IMR-90 (cell line): ENCODE measurements around the gene CTIF. TPM values are rescaled to one million over a fixed set of nuclear protein-coding genes. Genes with fewer than 3 reads are reported as not detected.

Experiments
- ATAC-seq: fragments of 200-7000 bp; cut with Tn5 transposase; 2 replicates; pipeline ENCODE4 v1.9.1; 2020; ENCODE audit warnings: low read depth, mild to moderate bottlenecking, moderate library complexity
- BruUV-seq: library from RNA; stranded (reverse); fragments of 400-500 nt; replicated peaks from 2 replicates; lab custom pipeline; 2021; lab: Mats Ljungman, UMichigan
- CTCF ChIA-PET: fragments of 300-600 bp; formaldehyde crosslinking; extraction: SDS; loops from one replicate; lab custom pipeline; 2021; ENCODE audit warnings: antibody characterized with exemption; lab: Yijun Ruan, JAX
- POLR2A ChIA-PET: fragments of 300-600 bp; sonication (Branson Sonifier 250); formaldehyde crosslinking; loops from one replicate; lab custom pipeline; 2022; ENCODE audit warnings: antibody characterized with exemption; ENCODE audit not compliant: unreplicated experiment; lab: Charles Lee
- DNase-seq: peaks from one replicate; pipeline ENCODE4 v3.0.0; 2013
- H2AFZ ChIP-seq: replicated peaks from 2 replicates; pipeline ENCODE3; 2013; ENCODE audit warnings: low read length, mild to moderate bottlenecking; ENCODE audit not compliant: poor library complexity
- H2AK5ac ChIP-seq: 2 replicates; pipeline ENCODE4 v1.6.1; 2013; ENCODE audit warnings: low read depth, low read length, inconsistent platforms
- H2AK9ac ChIP-seq: replicated peaks from 2 replicates; pipeline ENCODE3; 2013; ENCODE audit warnings: mild to moderate bottlenecking, low read depth, low read length, moderate library complexity; ENCODE audit not compliant: poor library complexity
- H2BK120ac ChIP-seq: 2 replicates; pipeline ENCODE4 v1.6.1; 2013; ENCODE audit warnings: low read depth, low read length, inconsistent platforms
- H2BK15ac ChIP-seq: 3 replicates; pipeline ENCODE4 v1.6.1; 2013; ENCODE audit warnings: low read depth, low read length, inconsistent platforms
- H2BK20ac ChIP-seq: 2 replicates; pipeline ENCODE4 v1.6.1; 2013; ENCODE audit warnings: low read depth, mild to moderate bottlenecking, inconsistent platforms, low read length, moderate library complexity
- H2BK5ac ChIP-seq: 2 replicates; pipeline ENCODE4 v1.6.1; 2013; ENCODE audit warnings: mild to moderate bottlenecking, low read depth, low read length, inconsistent platforms; ENCODE audit not compliant: poor library complexity, severe bottlenecking
- H3K14ac ChIP-seq: replicated peaks from 2 replicates; pipeline ENCODE4 v1.6.1; 2013; ENCODE audit warnings: low read depth, low read length, inconsistent platforms
- H3K18ac ChIP-seq: 2 replicates; pipeline ENCODE4 v1.6.1; 2013; ENCODE audit warnings: low read depth, low read length, control low read depth
- H3K23ac ChIP-seq: 2 replicates; pipeline ENCODE4 v1.6.1; 2013; ENCODE audit warnings: low read depth, low read length, inconsistent platforms
- H3K27ac ChIP-seq: 2 replicates; pipeline ENCODE4 v1.5.1; 2013; ENCODE audit warnings: mild to moderate bottlenecking, control low read depth, low read length; ENCODE audit not compliant: insufficient read depth
- H3K27me3 ChIP-seq: 2 replicates; pipeline ENCODE4 v1.6.1; 2013; ENCODE audit warnings: low read length; ENCODE audit not compliant: control insufficient read depth, insufficient read depth
- H3K36me3 ChIP-seq: 2 replicates; pipeline ENCODE4 v1.6.1; 2013; ENCODE audit warnings: low read length, mixed read lengths; ENCODE audit not compliant: control insufficient read depth, insufficient read depth
- H3K4ac ChIP-seq: 2 replicates; pipeline ENCODE4 v1.6.1; 2013; ENCODE audit warnings: low read depth, low read length, inconsistent platforms
- H3K4me1 ChIP-seq: 2 replicates; pipeline ENCODE4 v1.6.1; 2013; ENCODE audit warnings: low read length, mixed read lengths; ENCODE audit not compliant: control insufficient read depth, insufficient read depth
- H3K4me2 ChIP-seq: 2 replicates; pipeline ENCODE4 v1.6.1; 2013; ENCODE audit warnings: low read depth, mild to moderate bottlenecking, control low read depth, low read length, moderate library complexity
- H3K4me3 ChIP-seq: 2 replicates; pipeline ENCODE4 v1.5.1; 2013; ENCODE audit warnings: low read depth, mild to moderate bottlenecking, control low read depth, low read length, moderate library complexity; ENCODE audit not compliant: insufficient read depth
- H3K56ac ChIP-seq: 2 replicates; pipeline ENCODE4 v1.6.1; 2013; ENCODE audit warnings: low read length, inconsistent platforms; ENCODE audit not compliant: insufficient read depth; ENCODE audit errors: extremely low read depth
- H3K79me1 ChIP-seq, 2 experiments: 2 replicates each; pipeline ENCODE4 v1.6.1; 2013; ENCODE audit warnings: low read length in 2 of 2, inconsistent platforms in 1 of 2, low read depth in 1 of 2
- H3K9ac ChIP-seq: 2 replicates; pipeline ENCODE4 v1.6.1; 2013; ENCODE audit warnings: low read depth, low read length, control low read depth
- H3K9me1 ChIP-seq: 2 replicates; pipeline ENCODE4 v1.6.1; 2013; ENCODE audit warnings: low read length, inconsistent platforms; ENCODE audit not compliant: insufficient read depth
- H3K9me3 ChIP-seq: 2 replicates; pipeline ENCODE4 v1.6.1; 2013; ENCODE audit warnings: low read length; ENCODE audit not compliant: control insufficient read depth, insufficient read depth
- H4K20me1 ChIP-seq: 2 replicates; pipeline ENCODE4 v1.6.1; 2013; ENCODE audit warnings: low read length, inconsistent platforms; ENCODE audit not compliant: insufficient read depth
- H4K5ac ChIP-seq: 2 replicates; pipeline ENCODE4 v1.6.1; 2013; ENCODE audit warnings: mild to moderate bottlenecking, low read depth, low read length, control low read depth
- H4K8ac ChIP-seq, 2 experiments: 2 replicates each; pipeline ENCODE4 v1.6.1; 2013; ENCODE audit warnings: low read depth in 2 of 2, low read length in 2 of 2, control low read depth in 1 of 2, inconsistent platforms in 1 of 2
- H4K91ac ChIP-seq: 2 replicates; pipeline ENCODE4 v1.6.1; 2013; ENCODE audit warnings: low read depth, low read length, inconsistent platforms; ENCODE audit not compliant: insufficient read depth
- BHLHE40 ChIP-seq: fragments of 150-350 bp; IDR thresholded peaks from 2 replicates; pipeline ENCODE4 v1.6.1; 2016; ENCODE audit warnings: mild to moderate bottlenecking, low read depth, low read length
- CEBPB ChIP-seq: IDR thresholded peaks from 2 replicates; pipeline ENCODE4 v1.6.1; 2012; ENCODE audit warnings: low read depth, low read length, improper control_type of control experiment
- ELK1 ChIP-seq: fragments of 150-350 bp; IDR thresholded peaks from 2 replicates; pipeline ENCODE4 v1.6.1; 2016; ENCODE audit warnings: low read depth, mild to moderate bottlenecking, low read length, moderate library complexity, borderline replicate concordance
- FOS ChIP-seq: fragments of 150-350 bp; IDR thresholded peaks from 2 replicates; pipeline ENCODE4 v1.6.1; 2016; ENCODE audit warnings: low read depth, low read length
- MAFK ChIP-seq: IDR thresholded peaks from 2 replicates; pipeline ENCODE4 v1.6.1; 2012; ENCODE audit warnings: low read depth, low read length, improper control_type of control experiment
- MAZ ChIP-seq: IDR thresholded peaks from 2 replicates; pipeline ENCODE4 v1.6.1; 2012; ENCODE audit warnings: low read depth, mild to moderate bottlenecking, low read length, improper control_type of control experiment, moderate library complexity, borderline replicate concordance
- MXI1 ChIP-seq: IDR thresholded peaks from 2 replicates; pipeline ENCODE4 v1.6.1; 2012; ENCODE audit warnings: low read depth, mild to moderate bottlenecking, low read length, moderate library complexity, borderline replicate concordance
- POLR2A ChIP-seq: IDR thresholded peaks from 2 replicates; pipeline ENCODE4 v1.6.1; 2012; ENCODE audit warnings: mild to moderate bottlenecking, low read depth, low read length
- RAD21 ChIP-seq: IDR thresholded peaks from 2 replicates; pipeline ENCODE4 v1.6.1; 2012; ENCODE audit warnings: low read length, improper control_type of control experiment
- RCOR1 ChIP-seq: IDR thresholded peaks from 2 replicates; pipeline ENCODE4 v1.6.1; 2012; ENCODE audit warnings: mild to moderate bottlenecking, low read length, improper control_type of control experiment; ENCODE audit not compliant: insufficient replicate concordance
- RFX5 ChIP-seq: IDR thresholded peaks from 2 replicates; pipeline ENCODE4 v1.8.0; 2012; ENCODE audit warnings: low read depth, mild to moderate bottlenecking, low read length, moderate library complexity
- SMC3 ChIP-seq: fragments of 150-350 bp; IDR thresholded peaks from 2 replicates; pipeline ENCODE4 v1.6.1; 2016; ENCODE audit warnings: low read depth, mild to moderate bottlenecking, antibody characterized with exemption, low read length, moderate library complexity
- WGBS, 2 experiments: methylation state at CpG; one replicate each; pipeline versions ENCODE4 v1.1.5 to v1.1.7; 2013; ENCODE audit warnings: missing lambda C conversion rate in 2 of 2; ENCODE audit not compliant: insufficient read length in 1 of 2; ENCODE audit errors: extremely low coverage in 2 of 2; 5-methylcytosine and 5-hydroxymethylcytosine counted together
- dilution Hi-C: fragments of 300-500 bp; cut with HindIII; formaldehyde crosslinking; loops from one replicate; pipeline ENCODE4 v1.14.3; 2018; ENCODE audit warnings: low sequenced_read_pairs; ENCODE audit not compliant: unreplicated experiment
- in situ Hi-C: fragments of 300-500 bp; cut with MboI; formaldehyde crosslinking; loops from 3 replicates; pipeline ENCODE4 v1.14.3; 2019; ENCODE audit warnings: low sequenced_read_pairs, inconsistent platforms, mixed read lengths
- intact Hi-C: fragments of 100-400 bp; cut with micrococcal nuclease; formaldehyde crosslinking; loops from 2 replicates; pipeline ENCODE4 v1.10.0; 2022
- polyA plus RNA-seq, 3 experiments: library from polyadenylated mRNA; depleted of rRNA; stranded (reverse); fragments of >200 nt; gene quantifications; 2 replicates each; pipeline ENCODE4 v1.2.3, GENCODE V29; 2012; ENCODE audit warnings: low replicate concordance in 1 of 3
- total RNA-seq: library from RNA; depleted of rRNA; stranded (reverse); fragments of >200 nt; gene quantifications from 2 replicates; pipeline ENCODE4 v1.2.3, GENCODE V29; 2012
- TF ChIP-seq, protein P1 (sequence below): conservative IDR thresholded peaks from 2 replicates; pipeline ENCODE4 v1.5.1; 2012; ENCODE audit warnings: mild to moderate bottlenecking, low read depth, low read length, improper control_type of control experiment

The CTIF gene
- total and polyA plus RNA-seq, 2 of the 4 experiments (the other 2 are of a cell fraction): 25.1 to 57.0 TPM

GRCh38 chr18:48886520-48887293 lies 347.9 kb downstream of the CTIF start (continued):
- no peak for TF ChIP-seq MAZ

DNA sequence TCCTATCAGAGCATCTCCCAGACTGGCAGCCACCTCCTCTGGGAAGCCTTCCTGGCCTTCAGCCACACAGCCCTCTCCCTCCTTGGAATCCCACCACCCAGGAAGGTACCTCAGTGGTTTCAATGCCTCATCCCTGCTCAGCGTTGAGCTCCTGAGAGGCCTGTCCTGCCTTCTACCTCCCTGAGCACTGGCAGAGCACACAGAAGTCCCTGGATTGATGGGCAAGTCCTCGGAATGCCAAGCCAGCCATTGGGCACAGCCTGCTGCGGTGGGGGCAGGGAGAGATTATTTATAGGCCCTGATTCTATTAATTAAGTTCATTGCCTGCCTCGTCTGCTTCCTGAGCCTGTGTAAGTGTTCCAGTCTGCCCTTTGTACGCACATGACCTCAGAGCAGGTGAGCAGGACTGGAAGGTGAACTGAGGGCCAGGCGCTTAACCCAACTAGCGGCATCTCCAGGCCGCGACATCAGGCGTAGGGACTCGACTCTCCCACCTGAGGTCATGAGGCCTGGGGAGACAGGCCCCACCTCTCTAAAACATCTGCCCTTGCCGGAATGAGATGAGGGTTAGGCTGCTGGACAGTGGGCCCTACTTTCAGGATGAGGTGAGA lies 348.6 kb downstream of the CTIF start:
- Histone ChIP-seq H3K9ac (no peak overlapping the region), H4K20me1 (no peaks in the 10 kb centered on the region), H3K56ac (no peak overlapping the region), H3K4me3 (no peak overlapping the region), H4K91ac (no peak overlapping the region), H3K4ac (no peak overlapping the region), H4K8ac (no peak overlapping the region), H3K4me2 (no peak overlapping the region), H3K36me3 (no peaks in the 10 kb centered on the region), H2BK120ac (no peak overlapping the region), H3K27me3 (no peaks in the 10 kb centered on the region), H2BK5ac (no peak overlapping the region), H3K9me1 (peaks cover 3% of the 10 kb centered on the region; the same call in 1 of the 2 replicates), H3K27ac (no peak overlapping the region), H3K18ac (no peak overlapping the region), H3K23ac (no peak overlapping the region), H2AFZ (peak overlapping the region; percentile 19), H3K9me3 (no peaks in the 10 kb centered on the region), H2BK20ac (no peak overlapping the region), H4K5ac (no peak overlapping the region), H2AK5ac (0 out of 2 replicates have a peak overlapping the region, but pooled peaks have one; percentile 13), H3K79me1 (no peaks in the 10 kb centered on the region), H2AK9ac (no peak overlapping the region), H2BK15ac (no peak overlapping the region), H3K14ac (no peak overlapping the region), H3K4me1 (peaks cover 8% of the 10 kb centered on the region)
- DNase-seq: no peak
- dilution Hi-C loops (no loop called here), intact Hi-C loops (no loop called here), in situ Hi-C loops (no loop called here)
- ChIA-PET CTCF (no interaction called here), POLR2A (no interaction called here)
- 96% methylated on average over 8 of the region's 12 CpGs; no CpG with 5 or more reads in 1 of the 2 experiments for WGBS, 2 experiments
- ATAC-seq: no peak
- BruUV-seq: no TSS peak
- TF ChIP-seq, protein P1, sequence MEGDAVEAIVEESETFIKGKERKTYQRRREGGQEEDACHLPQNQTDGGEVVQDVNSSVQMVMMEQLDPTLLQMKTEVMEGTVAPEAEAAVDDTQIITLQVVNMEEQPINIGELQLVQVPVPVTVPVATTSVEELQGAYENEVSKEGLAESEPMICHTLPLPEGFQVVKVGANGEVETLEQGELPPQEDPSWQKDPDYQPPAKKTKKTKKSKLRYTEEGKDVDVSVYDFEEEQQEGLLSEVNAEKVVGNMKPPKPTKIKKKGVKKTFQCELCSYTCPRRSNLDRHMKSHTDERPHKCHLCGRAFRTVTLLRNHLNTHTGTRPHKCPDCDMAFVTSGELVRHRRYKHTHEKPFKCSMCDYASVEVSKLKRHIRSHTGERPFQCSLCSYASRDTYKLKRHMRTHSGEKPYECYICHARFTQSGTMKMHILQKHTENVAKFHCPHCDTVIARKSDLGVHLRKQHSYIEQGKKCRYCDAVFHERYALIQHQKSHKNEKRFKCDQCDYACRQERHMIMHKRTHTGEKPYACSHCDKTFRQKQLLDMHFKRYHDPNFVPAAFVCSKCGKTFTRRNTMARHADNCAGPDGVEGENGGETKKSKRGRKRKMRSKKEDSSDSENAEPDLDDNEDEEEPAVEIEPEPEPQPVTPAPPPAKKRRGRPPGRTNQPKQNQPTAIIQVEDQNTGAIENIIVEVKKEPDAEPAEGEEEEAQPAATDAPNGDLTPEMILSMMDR: no peak
- TF ChIP-seq BHLHE40: no peak
- no peak for TF ChIP-seq FOS
- TF ChIP-seq RCOR1: no peak
- no peak for TF ChIP-seq MAFK
- no peak for TF ChIP-seq POLR2A
- TF ChIP-seq CEBPB: no peak
- no peak for TF ChIP-seq RFX5
- TF ChIP-seq RAD21: no peak
- no peak for TF ChIP-seq MXI1
- TF ChIP-seq ELK1: no peak
- no peak for TF ChIP-seq MAZ
- no peak for TF ChIP-seq SMC3
